ENCODE results near the gene CSKMT.

- TF ChIP-seq CTCF (optimal IDR thresholded peaks at IDR 0.05 in 1 of 3, IDR thresholded peaks at IDR 0.05 in 1 of 3, conservative IDR thresholded peaks at IDR 0.05 in 1 of 3; ENCODE audit: extremely low read depth in 1 of 3, insufficient read depth in 2 of 3, low read length in 3 of 3) (no peak), EZH2 (IDR thresholded peaks at IDR 0.05; ENCODE audit: low read length) (no peak)
Observed at GRCh38 chr11:62678770-62679696, 13.9 kb downstream of the CSKMT start, which contains the start of gene UBXN1.

Measured in keratinocyte (primary cell).